Bone marrow (tissue), 2 donors: ENCODE results near the gene KLF3.
A peak's percentile ranks its signal among the peaks of the same experiment; 100 is the strongest.

Source experiments
- DNase-seq, 2 donors: peaks; one replicate each; lab custom pipeline; 2025; lab: John Stamatoyannopoulos, UW

Gene KLF3

DNA sequence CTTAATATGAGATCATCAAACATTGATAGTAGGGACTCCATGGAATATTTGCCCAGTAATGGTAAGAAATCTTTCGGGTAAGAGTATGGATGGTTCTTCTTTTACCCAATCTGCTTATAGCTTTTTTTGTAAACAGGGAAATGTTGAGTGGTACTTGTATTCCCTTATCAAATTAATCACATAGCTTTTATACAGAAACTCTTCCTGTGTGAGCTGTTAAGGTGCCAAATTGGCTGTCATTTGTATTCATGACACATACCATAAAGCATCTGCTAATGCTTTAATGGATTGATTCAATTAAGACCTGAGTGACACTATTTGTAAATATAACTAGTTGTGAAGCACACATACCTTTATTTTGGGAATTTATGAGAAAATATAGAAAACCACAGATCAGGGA lies 34.2 kb downstream of the KLF3 start:
- DNase-seq = no peak

DNA sequence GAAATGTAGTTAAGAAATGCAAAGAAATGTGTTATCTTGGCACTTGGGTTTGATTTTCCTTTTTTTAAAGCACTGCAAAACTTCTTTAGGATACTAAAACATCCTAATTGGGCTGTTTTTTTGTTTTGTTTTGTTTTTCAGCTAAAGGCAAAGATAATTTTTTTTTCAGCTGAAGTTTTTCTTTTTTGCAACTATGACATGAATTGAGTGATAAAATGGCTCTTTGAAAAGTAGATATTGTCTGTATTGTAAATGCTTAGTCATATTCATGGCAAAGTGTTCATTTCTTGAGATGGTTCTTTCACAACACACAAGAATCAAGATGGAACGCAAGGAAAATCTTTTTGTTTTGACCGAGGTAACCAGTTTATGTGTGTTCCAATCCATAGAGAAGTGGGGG lies 35.1 kb downstream of the KLF3 start:
- DNase-seq = no peak

DNA sequence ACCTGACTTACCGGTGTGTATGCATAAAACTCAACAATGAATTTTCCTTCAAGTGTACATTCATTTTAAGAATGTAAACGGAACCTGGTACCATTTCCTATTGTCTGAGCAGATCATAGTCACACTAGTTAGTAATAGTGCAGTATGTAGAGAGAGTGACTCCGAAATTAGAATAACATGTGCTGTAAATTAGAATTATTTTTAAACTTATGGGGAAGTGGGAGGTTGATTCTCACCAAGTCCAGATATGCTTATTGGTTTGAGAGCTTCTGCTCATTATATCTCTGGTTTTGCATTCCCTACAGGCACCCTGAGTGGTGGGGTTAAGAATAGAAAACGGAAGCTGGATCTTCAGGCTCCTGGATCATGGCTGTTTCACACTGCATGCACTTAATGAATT lies 39.6 kb downstream of the KLF3 start:
- no peak for DNase-seq

DNA sequence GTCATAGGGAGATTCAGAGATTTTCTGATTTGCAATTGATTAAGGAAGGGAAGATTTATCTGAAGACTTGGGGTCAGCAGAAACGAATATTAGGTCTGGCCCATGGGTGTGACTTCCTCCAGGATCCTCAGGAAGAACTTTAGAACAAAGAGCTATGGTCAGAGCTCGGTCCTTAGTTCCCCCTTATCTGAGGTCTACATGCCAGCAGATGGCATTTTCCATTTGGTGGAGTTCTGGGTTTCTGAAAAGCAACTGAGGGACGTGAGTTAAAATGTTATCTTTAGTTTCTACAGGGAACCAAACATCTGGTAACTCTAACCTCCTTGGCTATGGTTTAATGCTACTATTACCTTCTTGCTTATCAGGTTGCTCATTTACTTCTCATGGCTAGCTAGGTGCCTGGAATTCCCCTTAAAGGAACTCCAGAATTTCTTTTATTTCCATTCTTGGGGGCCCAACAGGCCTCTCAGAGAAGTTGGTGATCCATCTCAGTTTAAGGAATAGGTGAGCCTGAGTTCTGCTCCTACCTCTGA lies 40.7 kb downstream of the KLF3 start:
- DNase-seq = no peak

DNA sequence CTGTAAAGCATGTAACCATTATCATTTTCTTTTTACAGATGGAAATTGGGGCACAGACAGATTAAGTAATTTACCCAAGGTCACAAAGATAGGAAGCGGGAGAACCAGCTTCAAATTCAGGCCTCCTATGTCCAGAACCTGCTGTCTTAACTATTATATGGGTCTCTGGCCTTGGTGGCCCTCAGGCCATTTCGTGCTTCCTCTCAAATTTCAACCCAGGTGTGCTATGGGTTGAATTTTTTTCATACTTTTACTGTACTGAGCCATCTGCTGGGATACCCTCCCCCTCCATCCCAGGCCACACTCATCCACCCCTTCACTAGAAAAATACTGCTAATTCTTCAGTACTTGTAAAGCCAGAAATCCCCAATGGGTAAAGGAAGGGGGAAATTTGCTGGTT lies 42.3 kb downstream of the KLF3 start:
- DNase-seq = no peak

DNA sequence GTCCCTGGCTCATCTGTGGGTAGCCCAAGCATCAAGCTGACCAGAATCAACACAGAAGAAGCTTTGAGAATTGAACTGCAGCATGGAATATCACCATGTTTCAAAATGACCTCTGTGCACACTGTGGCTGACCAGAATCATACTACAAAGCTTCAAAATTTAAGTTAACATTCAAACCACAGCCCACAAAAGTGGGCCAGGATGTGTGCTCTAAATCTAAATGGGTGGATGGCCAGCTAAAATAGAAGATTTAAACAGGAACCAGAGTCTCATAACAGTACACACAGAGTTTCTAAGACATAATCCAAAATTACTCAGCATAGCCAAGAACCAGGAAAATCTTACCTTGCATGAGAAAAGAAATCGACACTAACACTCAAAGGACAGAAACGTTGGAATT lies 46.1 kb downstream of the KLF3 start:
- no peak for DNase-seq

DNA sequence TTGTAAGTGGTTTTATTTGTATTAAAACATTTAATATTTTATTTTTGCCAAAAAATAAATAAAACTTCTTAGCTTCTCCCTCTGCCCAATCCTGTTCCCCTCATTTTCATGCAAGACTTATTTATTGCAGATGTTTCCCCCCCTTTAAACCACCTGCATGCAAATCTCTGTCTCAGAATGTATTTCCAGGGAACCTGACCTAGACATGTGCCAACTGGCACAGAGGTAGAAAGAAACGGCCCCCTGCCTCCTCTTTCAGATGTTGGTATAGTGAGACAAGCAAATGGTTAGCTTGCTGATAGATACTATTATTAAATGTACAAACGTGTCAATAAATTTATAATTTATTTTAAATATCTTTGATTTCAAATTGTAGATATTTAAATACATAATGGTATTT lies 47.1 kb downstream of the KLF3 start:
- DNase-seq = no peak

DNA sequence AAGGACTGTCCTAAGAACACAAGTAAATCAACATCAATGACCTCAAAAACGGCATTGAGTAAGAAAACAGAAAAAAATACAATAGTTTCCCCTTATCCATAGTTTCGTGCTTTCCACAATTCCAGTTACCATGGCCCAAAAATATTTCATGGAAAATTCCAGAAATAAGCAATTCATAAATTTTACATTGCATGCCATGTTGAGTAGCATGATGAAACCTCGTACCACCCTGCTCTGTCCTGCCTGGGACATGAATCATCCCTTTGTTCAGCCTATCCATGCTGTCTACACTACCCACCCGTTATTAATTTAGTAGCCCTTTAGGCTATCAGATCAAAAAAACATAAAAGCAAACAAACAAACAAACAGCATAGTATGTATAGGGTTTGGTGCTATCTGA lies 51.1 kb downstream of the KLF3 start:
- DNase-seq = no peak

DNA sequence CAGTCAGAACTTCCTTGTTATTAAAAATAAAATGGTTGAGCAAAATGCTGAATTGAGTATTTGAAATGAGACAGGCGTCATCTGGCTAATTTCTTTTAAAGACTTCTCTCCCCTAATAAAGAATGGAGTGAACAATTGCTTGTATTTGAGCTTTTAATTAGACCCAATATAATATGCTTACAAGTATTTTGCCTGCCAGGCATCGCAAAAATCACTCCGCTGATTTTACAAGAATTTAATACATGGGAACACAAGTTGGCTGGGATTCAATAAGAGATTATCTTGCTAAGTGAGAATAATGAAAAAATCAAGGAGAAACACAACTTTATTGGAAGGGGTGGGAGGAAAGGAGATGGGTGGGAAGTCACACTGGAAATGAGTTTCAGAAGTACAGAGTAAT lies 52.3 kb downstream of the KLF3 start:
- DNase-seq = no peak

DNA sequence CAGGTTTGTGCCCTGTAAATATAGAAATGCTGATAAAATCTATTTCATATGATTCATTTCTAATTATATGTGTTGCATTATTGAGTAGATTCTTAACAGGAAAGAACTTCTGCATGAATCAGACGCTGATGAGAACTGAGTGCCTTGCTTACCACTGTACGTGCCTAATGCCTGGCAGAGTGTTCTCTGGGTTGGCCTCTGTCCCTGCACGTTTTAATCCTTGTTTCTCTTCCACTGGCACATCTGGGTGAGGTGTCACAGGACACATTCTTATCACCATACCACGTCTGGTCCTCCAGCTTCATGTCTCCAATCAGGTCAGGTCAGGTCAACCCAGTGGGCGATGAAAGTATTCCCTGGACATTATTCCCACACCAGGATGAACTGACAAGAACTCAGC lies 53.6 kb downstream of the KLF3 start:
- DNase-seq = no peak

DNA sequence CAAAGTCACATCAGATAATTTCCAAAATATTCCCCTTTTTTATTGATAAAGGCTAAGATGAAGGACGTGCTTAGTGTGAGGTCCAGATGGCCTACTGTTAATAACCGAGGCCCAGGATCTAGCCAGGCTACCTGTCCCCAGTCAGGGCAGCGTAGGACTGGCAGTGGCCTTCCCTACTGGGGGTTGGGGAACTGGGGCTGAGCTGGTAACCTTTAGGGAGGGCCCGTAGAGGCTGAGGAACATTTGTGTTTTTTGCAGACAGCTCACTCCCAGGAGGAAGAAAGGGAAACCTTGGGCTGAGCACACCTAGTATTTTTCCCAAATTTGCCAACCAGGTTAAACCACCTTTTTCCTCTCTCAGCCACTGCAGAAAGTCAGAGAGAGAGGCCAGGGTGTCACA lies 59.1 kb downstream of the KLF3 start:
- no peak for DNase-seq

DNA sequence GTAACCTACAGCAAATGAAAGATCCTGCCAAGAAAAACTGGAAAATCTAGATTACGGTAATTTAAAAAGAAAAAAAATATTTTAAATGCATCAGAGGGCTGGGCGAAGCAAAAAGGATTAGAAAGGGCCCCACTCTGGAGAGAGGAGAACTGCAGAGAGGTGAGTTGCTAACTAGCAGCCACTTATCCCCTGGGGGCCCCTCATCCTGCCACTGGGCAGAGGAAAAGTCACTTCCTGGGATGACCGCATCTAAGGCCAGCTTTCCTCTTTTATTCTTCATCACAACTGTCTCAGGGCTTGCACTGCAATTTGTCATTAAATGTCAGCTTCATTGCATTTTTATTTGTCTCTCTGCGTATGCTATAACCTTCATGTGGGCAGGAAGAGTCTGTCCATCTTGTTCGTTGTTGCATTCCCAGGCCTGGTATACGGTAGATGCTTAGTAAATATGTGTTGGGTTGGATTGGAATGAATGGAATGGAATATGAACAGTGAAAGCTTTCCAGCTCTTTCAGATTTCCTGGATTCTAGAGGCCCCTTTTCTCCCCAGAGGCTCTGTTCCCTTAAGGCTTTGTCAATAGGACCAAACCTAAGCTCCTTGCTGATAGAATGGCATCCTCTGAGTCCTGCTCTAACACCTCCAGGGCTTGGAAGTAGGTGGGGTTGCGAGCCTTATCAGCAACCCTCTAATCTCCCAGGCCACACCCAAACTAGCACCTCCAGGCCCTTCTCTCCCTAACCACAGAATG lies 59.9 kb downstream of the KLF3 start:
- no peak for DNase-seq

DNA sequence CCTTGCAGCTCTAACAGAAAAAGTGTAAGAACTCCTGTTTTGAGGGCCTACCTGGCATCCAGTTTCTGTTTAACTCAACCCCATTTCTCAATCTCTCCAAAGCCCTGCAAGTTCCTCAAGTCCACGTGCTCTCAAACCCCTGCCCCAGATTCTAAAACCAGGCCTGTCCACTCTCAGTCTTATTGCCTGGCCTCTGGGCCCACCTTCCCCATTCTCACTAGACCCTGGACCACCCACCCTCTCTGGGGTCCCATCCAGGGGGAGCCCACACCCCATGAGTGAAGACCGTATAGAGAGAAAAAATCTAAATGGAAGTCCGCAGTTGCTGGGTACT lies 60.4 kb downstream of the KLF3 start:
- DNase-seq = no peak

DNA sequence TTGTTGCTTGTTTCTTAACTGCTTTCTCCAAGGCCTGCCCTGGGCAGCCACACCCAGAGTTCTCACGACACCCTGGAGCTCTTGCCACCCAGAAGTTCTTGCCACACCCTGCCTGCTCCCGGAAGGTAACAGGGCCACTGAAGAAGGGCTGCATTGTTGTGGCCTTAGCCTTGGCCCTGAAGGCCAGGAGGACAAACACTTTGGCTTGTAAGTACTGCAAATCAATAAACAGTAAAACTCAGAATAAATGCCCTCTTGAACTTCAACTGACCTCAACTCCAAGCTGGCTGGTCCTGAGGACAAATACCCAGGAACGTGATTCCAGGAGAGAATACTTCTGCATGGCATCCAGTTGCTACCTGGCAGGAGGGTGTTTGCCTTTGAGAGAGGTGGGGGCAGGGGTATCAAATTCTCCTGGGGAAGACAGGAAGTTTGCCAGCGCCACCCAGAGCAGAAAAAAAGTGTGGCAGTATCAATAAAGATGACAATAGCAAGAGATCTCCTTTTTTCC lies 64.7 kb downstream of the KLF3 start:
- no peak for DNase-seq

DNA sequence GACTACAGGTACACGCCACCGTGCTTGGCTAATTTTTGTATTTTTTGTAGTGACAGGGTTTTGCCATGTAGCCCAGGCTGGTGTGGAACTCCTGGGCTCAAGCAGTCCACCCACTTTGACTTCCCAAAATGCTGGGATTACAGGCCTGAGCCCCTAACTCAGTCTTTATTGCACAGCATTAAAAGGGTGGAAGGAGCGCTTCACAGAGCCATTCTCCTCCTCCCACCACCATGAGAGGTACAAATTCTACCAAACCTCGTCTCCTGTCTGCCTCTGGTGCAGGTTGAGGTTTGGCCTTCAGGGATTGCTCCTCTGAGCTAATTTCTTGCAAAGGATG lies 66.5 kb downstream of the KLF3 start:
- DNase-seq = no peak

DNA sequence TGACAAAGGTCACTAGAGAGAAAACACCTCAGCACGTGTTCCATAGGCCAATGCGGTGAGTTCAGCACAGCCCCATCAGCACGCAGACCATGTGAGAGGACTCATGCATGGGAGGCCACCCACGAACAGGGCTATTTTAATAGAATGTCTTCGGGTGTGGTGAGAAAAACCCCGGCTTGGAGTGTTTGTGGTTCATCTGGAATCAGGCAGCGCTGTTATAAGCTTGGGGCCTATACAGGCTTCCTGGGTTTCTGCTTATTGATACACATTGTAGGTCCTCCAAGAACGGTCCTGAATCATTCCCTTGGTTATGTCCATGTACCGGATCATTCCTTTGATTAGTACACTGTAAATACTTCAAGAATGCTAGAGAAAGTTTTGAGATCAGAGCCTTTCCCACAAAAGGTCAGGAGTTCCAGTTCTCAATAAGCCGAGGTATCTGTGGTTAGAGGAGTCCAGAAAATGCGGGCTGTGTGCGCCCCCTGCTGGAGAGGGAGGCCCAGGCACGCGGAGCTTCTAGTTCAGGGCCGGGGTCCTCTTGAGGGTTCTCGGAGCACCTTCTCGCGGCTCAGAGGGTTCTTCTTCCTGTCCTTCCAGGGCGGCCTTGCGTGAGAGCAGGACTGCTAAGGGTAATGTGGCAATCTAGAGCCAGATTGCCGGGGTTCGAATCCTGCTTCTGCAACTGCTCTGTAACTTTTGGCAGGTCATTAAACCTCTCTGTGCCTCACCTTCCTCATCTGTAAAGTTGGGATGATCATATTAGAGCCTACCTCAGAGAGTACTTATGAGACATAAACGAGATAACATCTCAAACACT lies 67.0 kb downstream of the KLF3 start:
- peak; percentile 39 to 52 for DNase-seq

DNA sequence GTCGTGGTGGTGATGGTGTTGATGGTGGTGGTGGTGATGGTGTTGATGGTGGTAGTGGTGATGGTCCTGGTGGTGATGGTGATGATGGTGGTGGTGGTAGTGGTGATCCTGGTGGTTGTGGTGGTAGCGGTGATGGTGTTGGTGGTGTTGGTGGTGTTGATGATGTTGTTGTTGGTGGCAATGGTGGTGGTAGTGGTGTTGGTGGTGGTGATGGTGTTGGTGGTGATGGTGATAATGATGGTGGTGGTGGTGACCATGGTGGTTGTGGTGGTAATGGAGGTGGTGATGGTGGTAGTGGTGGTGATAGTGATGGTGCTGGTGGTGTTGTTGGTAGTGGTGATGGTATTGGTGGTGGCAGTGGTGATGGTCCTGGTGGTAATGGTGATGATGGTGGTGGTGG lies 69.7 kb downstream of the KLF3 start:
- DNase-seq = no peak

DNA sequence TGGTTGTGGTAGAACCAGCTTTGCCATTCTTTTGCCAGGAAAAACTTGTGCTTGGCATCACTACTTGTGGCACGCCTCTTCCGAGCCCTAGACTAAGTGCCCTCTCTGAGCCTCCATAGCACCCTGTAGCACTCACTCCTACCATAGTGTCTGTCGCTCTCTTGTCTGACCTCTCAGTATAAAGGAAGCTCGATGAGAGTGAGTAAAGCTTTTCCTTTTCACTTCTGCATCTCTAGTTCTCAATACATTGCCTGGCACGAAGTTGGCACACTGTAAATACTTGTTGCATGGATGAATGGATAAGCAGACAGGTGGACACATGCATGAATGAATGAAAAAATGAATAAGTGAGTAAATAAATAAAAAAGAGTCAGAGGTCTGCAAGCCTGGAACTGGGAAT lies 70.4 kb downstream of the KLF3 start:
- no peak for DNase-seq

DNA sequence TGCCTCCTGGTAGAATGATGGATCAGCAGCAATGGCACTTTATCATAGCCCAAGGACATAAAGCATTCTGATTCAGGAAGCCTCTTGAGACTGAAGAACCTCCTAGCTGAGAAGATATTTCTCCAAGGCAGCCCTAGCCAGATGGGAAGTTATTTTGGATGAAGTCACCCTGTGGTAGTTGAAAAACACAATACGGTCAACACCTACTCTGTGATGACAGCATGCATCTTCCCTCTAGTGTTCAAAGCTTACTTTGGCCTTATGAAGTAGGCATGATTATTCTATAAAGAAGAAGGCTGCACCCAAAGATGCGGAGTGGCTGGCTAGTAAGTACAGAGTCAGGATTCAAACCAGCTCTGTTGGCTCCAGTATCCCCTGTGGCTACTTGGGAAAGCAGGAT lies 70.9 kb downstream of the KLF3 start:
- DNase-seq = no peak

DNA sequence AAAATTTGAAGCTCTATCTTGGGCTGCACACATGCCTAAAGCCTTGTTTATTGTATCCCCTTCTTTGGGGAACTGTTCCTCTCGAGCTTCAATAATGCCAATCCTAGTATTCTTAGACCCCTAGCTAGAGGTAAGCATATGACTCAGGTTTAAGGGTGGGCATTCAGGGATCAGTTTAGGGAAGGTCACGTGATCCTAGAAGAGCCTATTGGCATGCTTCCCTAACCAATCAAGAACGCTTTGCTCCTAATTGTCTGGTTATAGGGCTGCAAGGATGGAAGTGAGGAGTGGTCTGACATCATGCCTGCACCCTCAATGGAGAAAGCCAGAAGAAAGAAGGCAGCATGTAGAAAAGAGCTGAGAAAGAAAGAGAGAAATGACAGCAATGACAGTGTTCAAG lies 71.9 kb downstream of the KLF3 start:
- DNase-seq = no peak

DNA sequence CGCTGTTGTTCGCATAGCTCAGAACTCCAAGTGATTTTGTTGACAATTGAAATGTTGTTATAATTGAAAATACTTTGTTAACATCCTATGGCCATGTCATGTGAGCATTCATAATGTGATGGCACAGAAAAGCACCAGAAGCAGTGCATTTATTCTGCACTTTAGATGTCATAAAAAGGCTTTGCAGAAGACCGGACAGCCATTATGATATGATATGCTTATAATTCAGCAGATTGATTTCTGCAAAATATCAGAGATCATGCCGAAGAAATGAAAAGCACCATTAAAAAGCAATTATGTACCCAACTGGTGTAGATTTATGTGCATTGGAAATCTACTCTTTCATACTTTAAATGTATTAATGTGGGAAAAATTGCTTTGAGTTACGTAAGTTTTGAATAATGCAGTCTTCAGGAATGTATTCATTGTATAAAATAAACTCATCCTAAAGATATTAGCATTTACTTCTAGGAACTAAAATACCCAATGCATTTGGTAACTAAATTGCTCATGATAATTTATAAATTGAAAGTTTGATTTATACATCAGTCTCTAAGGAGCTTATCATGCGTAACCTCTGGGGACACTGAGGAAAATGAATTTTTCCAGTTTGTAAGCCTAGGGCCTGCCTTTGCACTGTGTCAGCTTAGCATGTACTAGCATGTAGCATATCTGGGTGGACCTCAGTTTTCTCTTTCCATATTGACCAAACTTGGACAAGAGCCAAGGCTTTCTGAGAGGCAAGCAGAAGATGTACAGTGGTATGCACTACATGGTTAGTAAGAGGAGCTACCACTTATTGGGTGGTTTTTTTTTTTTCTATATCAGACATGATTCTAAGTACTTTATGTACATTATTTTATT lies 75.2 kb downstream of the KLF3 start:
- DNase-seq = no peak

DNA sequence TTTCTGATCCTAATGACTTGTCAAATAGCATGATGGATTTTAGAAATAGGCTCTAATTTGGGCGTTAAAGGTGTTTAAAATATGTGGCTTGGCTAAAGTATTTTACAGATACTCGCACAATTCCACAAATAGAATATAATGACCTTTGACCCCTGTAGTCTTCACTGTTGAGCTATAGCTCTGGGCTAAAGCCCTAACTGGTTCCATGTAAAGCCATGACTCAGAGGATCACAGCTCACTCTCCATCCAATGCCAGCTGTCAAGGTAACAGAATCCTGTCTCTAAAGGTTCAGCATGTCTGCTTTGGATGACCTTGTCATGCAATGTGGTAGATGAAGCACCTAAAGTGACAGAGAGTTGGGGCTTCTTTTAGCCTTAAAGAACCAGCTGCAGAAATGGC lies 76.3 kb downstream of the KLF3 start:
- no peak for DNase-seq

DNA sequence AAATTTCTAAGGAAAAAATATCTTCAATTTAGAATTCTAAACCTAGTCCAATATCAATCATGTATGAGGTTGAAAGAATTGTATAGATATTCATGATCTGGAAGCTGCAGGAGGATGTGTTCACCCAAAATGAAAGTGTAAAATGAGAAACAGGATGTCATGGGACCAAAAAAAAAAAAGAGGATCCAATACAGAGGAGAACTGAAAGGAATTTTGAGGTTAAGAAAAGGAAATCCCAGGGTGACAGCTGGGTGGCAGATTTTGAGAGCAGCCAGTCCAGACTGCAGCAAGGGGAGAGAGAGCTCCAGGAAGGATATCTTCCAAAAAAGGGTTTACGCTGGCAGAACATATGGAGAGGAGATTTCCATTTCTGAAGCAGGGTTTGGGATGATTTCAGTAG lies 79.9 kb downstream of the KLF3 start:
- DNase-seq = peak in 1 of 2 donors; percentile 42
